ENCODE results near the gene PILRA.
A peak's percentile ranks its signal among the peaks of the same experiment; 100 is the strongest.
"Not testable (repeated sequence)": the region's sequence is repeated elsewhere in the genome, so short reads cannot be mapped to it uniquely, and the experiment has no call there.

The PILRA gene

DNA sequence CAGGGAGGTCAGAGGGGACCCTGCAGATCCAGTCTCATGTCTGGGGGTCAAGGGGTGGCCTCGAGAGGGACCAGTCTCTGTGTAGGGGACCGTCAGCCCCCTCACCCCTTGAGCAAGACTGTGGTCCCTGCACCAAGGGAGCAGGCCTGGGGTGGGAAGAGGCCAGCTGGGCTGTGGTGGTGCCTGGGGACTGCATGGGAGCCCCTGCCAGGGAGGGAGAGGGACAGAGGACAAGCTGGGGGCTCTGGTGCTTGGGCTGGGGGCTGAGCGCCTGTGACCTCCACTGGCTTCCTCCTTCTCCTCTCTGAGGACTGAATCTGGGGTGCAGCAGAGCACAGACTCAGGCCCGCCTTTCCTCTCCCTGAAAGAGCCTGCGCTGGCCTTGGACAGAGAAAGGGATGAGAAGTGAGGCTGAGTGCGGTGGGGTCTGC, 16.1 kb upstream of the PILRA start:
- DNase-seq (ENCODE audit: insufficient read length, low spot score) (no peak), FAIRE-seq (no peak)

GRCh38 chr7:100358027-100358856, 15.0 kb upstream of the PILRA start, which contains the start of gene PILRB:
Gene PILRB (plus strand): TSS chr7:100358117. CDS start chr7:100358303, 186 bp downstream.
- FAIRE-seq (peak; percentile 94), DNase-seq (ENCODE audit: insufficient read length, low spot score) (no peak)

GRCh38 chr7:100358857-100359212, 14.5 kb upstream of the PILRA start:
- DNase-seq (ENCODE audit: insufficient read length, low spot score), result no peak
- no peak for FAIRE-seq

DNA sequence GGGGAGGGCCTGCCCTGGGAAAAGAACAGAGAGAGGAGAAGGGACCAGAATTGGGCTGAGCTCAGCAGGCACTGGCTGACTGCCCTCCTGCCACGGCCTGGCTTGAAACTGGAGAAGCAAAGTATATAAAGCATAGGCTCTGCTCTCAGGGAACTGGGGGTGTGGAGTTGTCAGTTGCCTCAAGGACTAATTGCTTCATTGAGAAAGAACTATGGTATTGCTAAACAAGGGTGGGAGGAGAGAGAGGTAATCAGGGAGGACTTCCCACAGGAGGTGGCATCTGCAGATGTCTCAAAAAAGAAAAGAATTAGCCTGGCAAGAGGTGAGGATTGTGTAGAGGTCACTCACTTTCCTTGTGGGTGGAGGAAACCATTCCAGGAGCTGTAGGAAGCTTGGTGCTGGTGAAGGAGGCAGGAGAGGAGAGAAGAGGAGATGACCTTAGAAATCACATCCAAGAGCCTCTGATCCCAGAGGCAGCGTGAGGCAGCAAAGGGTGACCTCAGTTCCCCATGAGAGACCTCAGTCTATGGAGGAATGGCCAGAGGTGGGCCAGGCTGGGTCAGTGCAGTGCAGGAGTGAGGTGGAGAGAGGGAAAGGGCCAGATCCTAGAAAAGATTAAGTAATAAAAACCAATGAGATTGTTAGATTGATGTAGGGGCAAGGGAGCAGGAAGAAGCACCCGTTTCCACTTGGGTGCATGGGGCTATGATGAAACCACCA, 13.0 kb upstream of the PILRA start:
- DNase-seq (ENCODE audit: insufficient read length, low spot score) (no peak), FAIRE-seq (no peak)

GRCh38 chr7:100363098-100363497, 10.2 kb upstream of the PILRA start:
- no peak for DNase-seq (ENCODE audit: insufficient read length, low spot score)
- FAIRE-seq, result no peak

GRCh38 chr7:100363797-100364196, 9.5 kb upstream of the PILRA start:
- not testable (repeated sequence) for FAIRE-seq; DNase-seq (ENCODE audit: insufficient read length, low spot score)

GRCh38 chr7:100364480-100364879, 8.8 kb upstream of the PILRA start:
- DNase-seq (ENCODE audit: insufficient read length, low spot score) (no peak), FAIRE-seq (no peak)

DNA sequence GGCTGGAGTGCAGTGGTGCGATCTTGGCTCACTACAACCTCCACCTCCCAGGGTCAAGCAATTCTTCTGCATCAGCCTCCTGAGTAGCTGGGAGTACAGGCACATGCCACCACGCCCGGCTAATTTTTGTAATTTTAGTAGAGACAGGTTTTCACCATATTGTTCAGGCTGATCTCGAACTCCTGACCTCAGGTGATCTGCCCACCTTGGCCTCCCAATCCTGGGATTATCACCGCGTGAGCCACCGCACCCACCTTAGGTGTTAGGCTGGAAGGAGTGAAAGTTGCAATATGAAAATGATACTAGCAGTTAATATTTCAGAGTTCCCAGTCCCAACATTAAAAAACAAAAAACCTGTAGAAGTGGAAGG, 7.3 kb upstream of the PILRA start:
- FAIRE-seq, result not testable (repeated sequence)

DNA sequence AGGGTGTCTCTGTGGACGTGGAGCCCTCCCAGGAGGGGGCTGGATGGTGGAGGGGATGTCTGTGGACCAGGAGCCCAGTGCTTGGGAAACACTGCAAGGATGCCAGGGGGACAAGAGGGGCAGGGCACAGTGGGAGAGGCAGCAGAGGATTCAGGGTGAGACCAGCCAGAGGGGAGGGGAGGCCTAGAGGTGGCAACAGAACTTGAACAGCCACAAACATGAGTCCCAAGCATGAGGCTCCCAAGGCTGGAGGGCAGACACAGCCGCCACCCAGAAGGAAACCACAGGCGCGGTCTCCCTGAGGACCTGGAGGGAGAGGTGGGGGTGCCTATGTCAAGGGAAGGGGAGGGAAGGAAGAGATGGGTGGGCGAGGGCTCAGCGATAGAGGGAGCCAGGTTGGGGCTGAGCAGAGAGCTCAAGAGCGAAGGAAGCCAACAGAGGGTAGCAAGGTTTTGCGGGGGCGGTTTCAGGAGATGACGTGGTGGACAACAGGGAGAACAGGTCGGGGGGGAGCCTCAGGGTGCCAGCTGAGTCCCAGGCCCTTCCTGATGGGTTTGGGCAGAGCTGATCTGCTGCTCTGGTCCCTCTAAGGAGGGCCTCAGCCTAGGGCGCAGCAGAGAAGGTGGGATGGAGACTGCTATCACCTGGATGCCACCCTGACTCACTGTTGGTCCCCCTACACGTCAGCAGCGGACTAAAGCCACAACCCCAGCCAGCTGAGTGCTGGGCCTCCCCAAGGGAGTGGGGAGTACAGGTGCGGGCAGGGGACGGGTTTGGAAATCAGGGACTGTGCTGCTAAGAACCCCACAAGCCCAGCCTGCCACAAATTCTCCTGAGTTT, 6.7 kb upstream of the PILRA start:
- DNase-seq (ENCODE audit: insufficient read length, low spot score) (no peak), FAIRE-seq (peak; percentile 48)

More for the DNA sequence above, 7.3 kb upstream of the PILRA start:
- DNase-seq (ENCODE audit: insufficient read length, low spot score), result not testable (repeated sequence)

DNA sequence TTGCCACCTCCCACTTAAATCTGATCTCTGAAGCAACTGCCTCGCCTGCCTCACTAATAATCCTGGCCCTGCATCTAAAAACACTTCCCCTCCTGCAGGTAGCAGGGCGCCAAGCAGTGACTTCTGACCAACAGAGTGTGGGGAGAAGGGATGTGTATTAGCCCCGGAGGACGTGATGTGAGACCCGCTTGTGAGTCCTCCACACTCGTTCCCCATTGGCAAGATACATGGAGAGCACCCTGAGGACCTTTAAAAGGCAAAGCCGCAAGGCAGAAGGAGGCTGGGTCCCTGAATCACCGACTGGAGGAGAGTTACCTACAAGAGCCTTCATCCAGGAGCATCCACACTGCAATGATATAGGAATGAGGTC, 6.1 kb upstream of the PILRA start:
- DNase-seq (ENCODE audit: insufficient read length, low spot score) (no peak), FAIRE-seq (no peak)

DNA sequence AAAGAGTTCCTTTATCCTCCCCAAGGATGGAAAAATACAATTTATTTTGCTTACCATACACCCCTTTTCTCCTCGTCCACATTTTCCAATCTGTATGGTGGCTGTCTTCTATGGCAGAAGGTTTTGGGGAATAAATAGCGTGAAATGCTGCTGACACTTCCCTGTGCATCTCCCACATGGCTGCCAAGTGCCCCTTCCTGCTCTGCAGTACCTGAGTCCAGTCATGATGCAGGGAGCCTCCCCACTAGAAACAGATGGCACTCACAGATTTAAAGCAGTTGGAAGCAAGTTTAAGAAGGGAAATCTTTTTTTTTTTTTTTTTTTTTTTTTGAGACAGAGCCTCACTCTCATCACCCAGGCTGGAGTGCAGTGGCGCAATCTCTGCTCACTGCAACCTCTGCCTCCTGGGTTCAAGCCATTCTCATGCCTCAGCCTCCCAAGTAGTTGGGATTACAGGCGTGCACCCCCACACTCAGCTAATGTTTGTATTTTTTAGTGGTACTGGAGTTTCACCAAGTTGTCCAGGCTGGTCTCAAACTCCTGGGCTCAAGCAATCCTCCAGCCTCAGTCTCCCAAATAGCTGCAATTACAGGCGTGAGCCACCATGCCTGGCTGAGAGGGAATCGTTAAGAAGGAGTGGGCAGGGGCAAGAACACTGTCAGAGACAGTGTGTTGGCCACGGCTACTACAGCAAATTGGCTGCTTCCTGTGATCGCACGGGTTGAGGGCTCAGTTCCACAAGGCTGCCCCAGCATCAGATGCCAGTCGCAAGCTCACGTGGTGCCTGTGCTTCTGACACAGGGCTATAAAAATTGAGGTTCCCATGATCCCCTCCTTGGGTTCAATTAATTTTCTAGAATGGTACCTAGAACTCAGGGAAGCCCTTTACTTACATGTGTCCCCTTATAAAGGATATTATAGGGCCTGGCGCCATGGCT, 5.3 kb upstream of the PILRA start:
- FAIRE-seq (no peak), DNase-seq (ENCODE audit: insufficient read length, low spot score) (no peak)

DNA sequence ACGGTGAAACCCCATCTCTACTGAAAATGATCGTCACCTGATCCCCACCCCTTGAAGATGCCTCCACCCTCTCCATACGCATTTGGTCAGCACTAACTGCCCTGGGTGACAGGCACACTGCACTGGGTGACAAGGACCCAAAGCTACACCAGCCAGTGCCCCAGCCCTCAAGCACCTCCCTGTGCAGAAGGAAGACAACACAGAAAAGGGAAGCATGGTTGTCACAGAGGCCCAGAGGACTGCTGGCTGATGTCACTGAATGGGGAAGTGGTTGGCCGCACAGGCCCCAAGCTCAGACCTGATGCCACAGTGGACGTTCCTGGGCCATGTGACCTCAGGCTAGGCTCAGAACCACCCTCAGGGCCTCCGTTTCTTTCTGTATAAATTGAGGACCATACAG, 4.2 kb upstream of the PILRA start:
- FAIRE-seq (peak; percentile 78), DNase-seq (ENCODE audit: insufficient read length, low spot score) (peak; percentile 58)

DNA sequence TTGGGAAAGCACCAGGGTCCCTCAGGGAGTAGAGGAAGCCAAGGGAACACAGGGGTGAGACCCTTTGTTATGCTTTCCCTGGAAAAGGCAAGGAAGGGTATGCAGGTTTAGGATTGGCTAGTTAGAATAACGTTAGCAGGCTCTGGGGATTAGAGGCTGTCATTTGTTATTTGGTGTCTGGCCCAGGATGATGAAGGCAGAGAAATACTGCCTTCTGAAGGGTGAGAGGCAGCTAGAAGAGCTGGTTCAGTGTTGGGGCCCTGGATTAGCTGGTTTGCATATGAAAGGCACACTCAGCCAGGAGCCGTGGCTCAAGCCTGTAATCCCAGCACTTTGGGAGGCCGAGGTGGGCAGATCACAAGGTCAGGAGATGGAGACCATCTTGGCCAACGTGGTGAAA, 3.0 kb upstream of the PILRA start:
- FAIRE-seq, result no peak
- no peak for DNase-seq (ENCODE audit: insufficient read length, low spot score)

DNA sequence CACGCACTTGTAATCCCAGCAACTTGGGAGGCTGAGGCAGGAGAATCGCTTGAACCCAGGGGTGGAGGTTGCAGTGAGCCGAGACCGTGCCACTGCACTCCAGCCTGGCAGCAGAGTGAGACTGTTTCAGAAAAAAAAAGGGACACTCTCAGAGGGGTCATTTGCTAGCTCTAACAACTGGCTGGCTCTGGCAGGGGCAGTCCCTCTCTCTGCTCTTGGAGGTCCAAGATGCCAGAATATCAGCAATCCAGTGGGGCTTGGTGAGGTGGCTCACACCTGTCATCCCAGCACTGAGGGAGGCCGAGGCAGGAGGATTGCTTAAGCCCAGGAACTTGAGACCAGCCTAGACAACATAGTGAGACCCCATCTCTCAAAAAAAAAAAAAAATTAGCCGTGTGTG, 2.5 kb upstream of the PILRA start:
- DNase-seq (ENCODE audit: insufficient read length, low spot score) (no peak), FAIRE-seq (no peak)

DNA sequence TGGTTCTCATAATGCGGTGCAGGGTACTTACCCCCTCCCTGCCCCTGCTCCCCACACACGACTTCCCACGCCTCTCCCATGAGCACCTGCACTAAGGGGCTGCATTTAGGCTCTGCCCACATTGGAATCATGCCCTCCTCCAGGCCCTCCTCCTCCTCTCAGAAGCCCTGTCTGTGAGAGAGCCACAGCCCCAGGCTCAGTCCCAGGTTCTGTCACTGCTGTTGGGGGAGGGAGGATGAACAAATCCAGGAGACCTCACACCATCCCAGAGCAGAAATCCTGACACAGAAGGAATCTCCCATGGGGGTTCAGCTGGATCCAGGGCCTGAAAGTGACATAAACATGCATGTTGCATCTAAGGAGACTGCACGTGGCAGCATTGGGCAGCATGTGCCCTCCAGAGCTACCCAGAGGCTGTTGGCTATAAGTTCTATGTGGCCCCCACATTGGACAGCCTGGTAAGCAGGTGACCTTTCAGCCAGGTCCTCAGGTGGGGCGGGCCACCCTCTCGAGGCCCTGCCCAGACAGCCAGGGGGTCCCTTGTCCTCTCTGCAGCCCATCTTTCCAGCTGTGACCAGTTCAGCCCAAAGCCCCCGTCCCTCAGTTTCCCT, 1.6 kb upstream of the PILRA start:
- FAIRE-seq (no peak), DNase-seq (ENCODE audit: insufficient read length, low spot score) (no peak)

DNA sequence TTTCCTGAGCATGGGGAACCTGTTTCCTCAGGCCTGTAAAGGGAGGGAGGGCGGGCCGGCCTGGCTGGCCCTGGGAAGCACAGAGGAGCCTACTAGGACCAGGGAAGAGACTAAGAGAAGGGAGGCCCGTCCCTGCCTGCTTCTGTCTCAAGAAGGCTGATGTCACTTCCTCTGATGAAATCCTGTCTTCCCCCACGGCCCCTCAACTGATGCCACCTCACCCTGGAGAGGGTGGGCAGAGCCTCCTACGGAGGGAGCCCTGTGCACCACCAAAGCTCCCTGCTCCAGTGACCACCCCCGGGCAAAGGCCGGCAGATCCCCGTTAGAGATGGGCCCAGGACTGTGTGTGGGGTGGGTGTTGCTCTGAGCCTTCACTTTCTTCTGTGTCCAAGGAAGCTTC, 1.0 kb upstream of the PILRA start:
- DNase-seq (ENCODE audit: insufficient read length, low spot score) (no peak), FAIRE-seq (no peak)

GRCh38 chr7:100372694-100373093, 593 bp upstream of the PILRA start:
- DNase-seq (ENCODE audit: insufficient read length, low spot score), result no peak
- no peak for FAIRE-seq

GRCh38 chr7:100373870-100374598, 747 bp downstream of the PILRA start:
- FAIRE-seq, result peak; percentile 89
- not testable (repeated sequence) for DNase-seq (ENCODE audit: insufficient read length, low spot score)

- DNase-seq (ENCODE audit: insufficient read length, low spot score), result no peak
- no peak for FAIRE-seq
Observed at GRCh38 chr7:100374601-100375000, 1.3 kb downstream of the PILRA start.

Measured in GM19239 (cell line).